Esophagus squamous epithelium (tissue), 4 donors: ENCODE data around the gene IL34.

Experiments used
- CTCF ChIP-seq, 6 experiments: fragments of 450-650 bp in 4 of 6; fragments of 200-600 bp in 2 of 6; sonication (generic) in 2 of 6; IDR thresholded peaks; one replicate each; pipeline ENCODE4 v1.5.1; 2016 to 2019; ENCODE audit warnings: antibody characterized with exemption in 6 of 6, mild to moderate bottlenecking in 4 of 6, moderate library complexity in 4 of 6
- POLR2A ChIP-seq, 4 donors: fragments of 450-650 bp; IDR thresholded peaks; one replicate each; pipeline ENCODE4 v1.6.1; 2017; ENCODE audit warnings: antibody characterized with exemption in 4 of 4, mild to moderate bottlenecking in 4 of 4, moderate library complexity in 3 of 4

- TF ChIP-seq CTCF (IDR thresholded peaks at IDR 0.05) (no peak), POLR2A (IDR thresholded peaks at IDR 0.05) (no peak)
These were observed at the start of gene IL34 for GRCh38 chr16:70646260-70647241.
